Neutrophil (primary cell): Measurements from ENCODE around the gene LNX2.

ENCODE experiments used
- H3K27ac ChIP-seq: fragments of 200-600 bp; sonication (generic); 2 replicates; pipeline ENCODE4 v1.5.1; 2016; ENCODE audit warnings: mild to moderate bottlenecking, moderate library complexity
- H3K27me3 ChIP-seq: fragments of 200-600 bp; sonication (generic); 2 replicates; pipeline ENCODE4 v1.6.0; 2016; ENCODE audit warnings: mild to moderate bottlenecking
- H3K36me3 ChIP-seq: fragments of 200-600 bp; sonication (generic); 2 replicates; pipeline ENCODE4 v1.5.1; 2017
- H3K4me1 ChIP-seq, 2 experiments: fragments of 200-600 bp in 1 of 2; sonication (generic) in 1 of 2; 1 replicate in 1 of 2; 2 replicates in 1 of 2; pipeline versions ENCODE4 v1.5.1 to v1.6.1; 2013 to 2016; ENCODE audit warnings: low read depth in 1 of 2, low read length in 1 of 2, mild to moderate bottlenecking in 1 of 2, moderate library complexity in 1 of 2; ENCODE audit not compliant: control insufficient read depth in 1 of 2, insufficient read depth in 1 of 2
- H3K4me3 ChIP-seq, 2 experiments: fragments of 200-600 bp in 1 of 2; sonication (generic) in 1 of 2; 1 replicate in 1 of 2; 2 replicates in 1 of 2; pipeline ENCODE4 v1.5.1; 2013 to 2016; ENCODE audit warnings: low read depth in 1 of 2, low read length in 1 of 2, mild to moderate bottlenecking in 1 of 2, moderate library complexity in 1 of 2
- H3K9me3 ChIP-seq: fragments of 200-600 bp; sonication (generic); 2 replicates; pipeline ENCODE4 v1.5.1; 2016
- CTCF ChIP-seq: fragments of 200-600 bp; sonication (generic); IDR thresholded peaks from 2 replicates; pipeline ENCODE4 v1.5.1; 2016; ENCODE audit warnings: antibody characterized with exemption

LNX2 gene

GRCh38 chr13:27663947-27664346 lies 43.6 kb upstream of the LNX2 start:
- no peak for TF ChIP-seq CTCF
- Histone ChIP-seq H3K4me3 (no peak overlapping the region), H3K27ac (no peak overlapping the region), H3K4me1 (no peaks in the 10 kb centered on the region), H3K36me3 (peaks cover 25% of the 10 kb centered on the region), H3K9me3 (no peaks in the 10 kb centered on the region), H3K27me3 (no peaks in the 10 kb centered on the region)

GRCh38 chr13:27662738-27663470 lies 42.6 kb upstream of the LNX2 start:
- Histone ChIP-seq H3K27ac (no peak overlapping the region), H3K4me1 (no peaks in the 10 kb centered on the region), H3K4me3 (no peak overlapping the region), H3K36me3 (peaks cover 25% of the 10 kb centered on the region), H3K9me3 (no peaks in the 10 kb centered on the region), H3K27me3 (no peaks in the 10 kb centered on the region)
- no peak for TF ChIP-seq CTCF

GRCh38 chr13:27661017-27661416 lies 40.7 kb upstream of the LNX2 start:
- Histone ChIP-seq H3K27me3 (no peaks in the 10 kb centered on the region), H3K4me3 (no peak overlapping the region), H3K9me3 (no peaks in the 10 kb centered on the region), H3K4me1 (no peaks in the 10 kb centered on the region), H3K27ac (no peak overlapping the region), H3K36me3 (peaks cover 14% of the 10 kb centered on the region)
- TF ChIP-seq CTCF, result no peak

- H3K9me3 ChIP-seq, result no peaks in the 10 kb centered on the region
- H3K4me1 ChIP-seq, result no peaks in the 10 kb centered on the region
- H3K4me3 ChIP-seq, result no peak overlapping the region
- no peak overlapping the region for H3K27ac ChIP-seq
- no peak for TF ChIP-seq CTCF
- H3K27me3 ChIP-seq, result no peaks in the 10 kb centered on the region
- H3K36me3 ChIP-seq, result peaks cover 10% of the 10 kb centered on the region
These were observed 40.2 kb upstream of the LNX2 start for GRCh38 chr13:27660511-27660910.

- no peak for TF ChIP-seq CTCF
- Histone ChIP-seq H3K27me3 (no peaks in the 10 kb centered on the region), H3K4me3 (no peak overlapping the region), H3K4me1 (no peaks in the 10 kb centered on the region), H3K36me3 (peaks cover 10% of the 10 kb centered on the region), H3K27ac (no peak overlapping the region), H3K9me3 (no peaks in the 10 kb centered on the region)
These were observed 39.0 kb upstream of the LNX2 start for GRCh38 chr13:27659145-27659865.
